Activated CD4-positive, alpha-beta T cell treated with anti-CD3 and anti-CD28 coated beads for 4 hours (primary cell): Measurements from ENCODE around the gene LYPD6B.
A peak's percentile ranks its signal among the peaks of the same experiment; 100 is the strongest.

Experiments
- DNase-seq, 2 donors: peaks; one replicate each; pipeline ENCODE4 v3.0.0-alpha.2; 2020

LYPD6B gene

DNA sequence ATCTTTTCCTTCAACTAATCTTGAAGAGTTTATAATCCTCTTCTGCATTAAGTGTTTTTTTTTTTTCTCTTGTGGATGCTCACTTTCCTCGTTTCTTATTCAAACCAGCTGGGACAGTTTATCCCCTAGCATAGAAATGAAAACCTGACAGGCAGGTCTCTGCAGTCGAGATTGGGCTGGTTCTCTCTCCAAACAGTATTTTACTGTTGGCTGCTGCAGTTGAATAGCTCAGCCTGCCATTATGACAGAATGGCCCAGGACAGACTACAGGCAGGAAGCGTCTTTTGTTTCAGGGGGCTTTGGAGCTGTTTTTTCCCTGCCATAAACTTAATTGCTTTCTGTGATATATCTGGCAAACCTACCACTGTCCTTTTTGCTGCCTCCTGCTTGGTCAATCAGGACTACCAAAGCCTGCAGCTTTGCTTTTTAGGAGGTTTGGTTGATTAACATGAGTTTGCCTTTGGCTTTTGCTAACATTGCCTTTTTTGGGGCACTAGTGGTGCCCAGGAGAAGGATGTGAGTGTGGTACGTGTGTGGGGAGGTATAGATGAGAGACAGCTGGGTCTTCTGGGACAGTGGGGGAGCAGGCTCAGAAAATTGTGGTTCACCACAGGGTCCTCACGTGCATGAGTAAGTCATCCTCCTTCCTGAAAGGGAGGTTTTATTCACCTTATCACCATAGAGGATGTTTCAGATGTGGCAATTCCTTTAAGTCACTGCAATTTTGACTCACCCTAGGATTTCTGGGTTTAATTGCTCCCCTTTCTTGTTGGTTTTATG is 128.7 kb downstream of the LYPD6B start:
- DNase-seq, result peak in 1 of 2 donors; percentile 9

- no peak for DNase-seq
Measured at GRCh38 chr2:149167941-149168340, 129.4 kb downstream of the LYPD6B start.

DNA sequence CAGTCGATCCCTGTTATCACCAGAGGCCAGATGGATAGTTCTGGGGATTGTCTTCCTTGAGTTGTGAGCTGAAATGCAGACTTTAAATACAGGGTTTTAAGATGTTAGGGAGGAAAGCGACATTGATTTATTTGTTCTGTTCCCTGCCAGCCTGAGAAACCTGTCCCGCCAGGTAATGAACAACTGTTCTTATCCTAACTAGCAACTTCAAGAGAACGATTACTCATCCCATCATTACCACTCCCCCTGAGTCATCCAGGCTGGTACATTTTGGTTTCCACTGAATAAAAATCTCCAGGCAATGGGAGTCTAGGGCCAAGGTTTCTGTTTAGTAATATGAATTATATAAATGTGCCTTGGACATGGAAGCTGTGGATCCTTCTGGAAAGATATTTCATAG is 131.2 kb downstream of the LYPD6B start:
- DNase-seq, result no peak

DNA sequence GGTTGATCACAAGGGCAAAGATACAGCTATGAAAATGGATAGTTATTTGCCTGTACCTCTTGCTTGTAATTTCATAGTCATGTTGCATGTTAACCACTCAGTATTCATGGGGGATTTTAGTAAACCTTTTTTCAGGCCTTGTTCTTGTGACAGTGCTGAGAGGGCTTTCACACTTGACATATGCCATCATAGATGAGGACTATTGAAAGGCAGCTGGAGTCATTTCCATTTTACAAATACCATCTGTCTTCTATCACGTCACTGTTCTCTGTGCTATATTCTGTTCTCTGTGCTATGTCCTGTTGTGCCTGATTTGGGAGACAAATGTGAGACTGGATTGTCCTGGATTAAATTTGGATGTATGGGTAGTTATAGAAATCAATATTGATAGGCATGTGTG is 131.7 kb downstream of the LYPD6B start:
- DNase-seq, result no peak

- no peak for DNase-seq
Measured at GRCh38 chr2:149170911-149171310, 132.4 kb downstream of the LYPD6B start.

DNA sequence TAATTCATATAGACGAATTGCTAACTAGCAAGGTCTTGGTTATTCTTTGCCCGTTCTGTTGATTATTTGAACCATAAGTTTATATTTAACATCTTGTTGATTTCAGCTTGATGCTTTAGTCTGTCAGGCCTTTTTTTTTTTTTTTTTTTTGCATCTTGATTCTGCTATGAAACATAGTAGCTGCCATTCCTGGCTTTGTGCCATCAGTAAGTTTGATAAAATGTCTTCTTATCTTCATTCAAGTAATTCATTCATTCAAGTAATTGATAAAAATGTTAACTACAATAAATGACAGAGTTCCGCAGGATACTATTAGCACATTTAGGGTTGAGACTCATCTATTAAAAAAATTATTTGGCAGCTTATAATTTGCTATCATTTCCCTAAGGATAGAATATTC is 134.7 kb downstream of the LYPD6B start:
- no peak for DNase-seq

GRCh38 chr2:149175956-149176355 is 137.5 kb downstream of the LYPD6B start:
- no peak for DNase-seq

- no peak for DNase-seq
Measured at GRCh38 chr2:149178612-149179011, 140.1 kb downstream of the LYPD6B start.

DNA sequence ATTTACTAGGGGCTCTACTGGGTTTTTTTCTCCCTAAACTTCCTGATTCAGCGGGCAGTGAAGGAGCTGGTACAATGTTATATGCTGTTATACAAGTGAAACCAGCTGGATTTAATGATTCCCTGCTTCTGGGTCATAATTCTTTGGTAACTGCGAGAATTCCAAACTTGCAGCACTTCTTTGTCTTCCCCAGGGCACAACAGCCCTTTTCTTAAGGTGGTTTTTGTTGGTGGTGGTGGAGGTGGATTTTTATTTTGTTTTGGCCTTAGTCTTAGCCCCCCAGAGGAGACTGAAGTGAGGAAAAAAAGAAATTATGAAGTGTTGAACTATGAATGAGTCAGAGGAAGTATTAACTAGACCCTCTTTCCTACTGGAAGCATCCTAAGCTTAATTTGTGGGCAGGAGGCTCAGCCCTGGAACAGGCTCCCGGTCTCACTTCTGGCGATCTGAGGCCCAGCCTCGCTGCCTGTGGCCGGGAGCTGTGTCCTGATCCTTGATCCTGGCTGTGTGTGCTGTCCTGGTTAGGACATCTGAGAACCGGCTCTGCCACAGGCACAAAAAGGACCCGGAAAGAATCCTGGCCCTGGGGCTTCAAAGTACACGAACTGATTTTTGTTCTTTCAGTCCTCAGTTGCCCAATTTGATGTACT is 141.9 kb downstream of the LYPD6B start:
- DNase-seq, result no peak

DNA sequence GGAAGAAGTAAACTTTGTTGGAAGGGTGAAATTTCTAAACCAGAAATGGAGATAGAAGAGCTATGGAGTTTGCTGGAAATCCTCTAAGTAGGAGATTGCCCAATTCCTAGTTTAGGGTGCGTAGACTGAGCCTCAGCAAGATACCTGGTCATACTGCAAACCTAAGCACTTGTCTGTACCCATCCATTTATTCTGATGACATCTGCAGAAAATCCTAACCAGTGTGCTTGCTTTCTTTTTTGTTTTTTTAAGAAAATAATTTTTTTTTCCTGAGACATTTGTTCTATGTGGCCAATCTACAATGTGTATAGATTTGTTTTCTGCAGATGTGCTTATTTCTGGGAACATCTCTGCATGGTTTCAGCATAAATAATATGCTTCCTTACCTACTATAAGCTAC is 144.7 kb downstream of the LYPD6B start:
- no peak for DNase-seq

GRCh38 chr2:149184991-149185390 is 146.5 kb downstream of the LYPD6B start:
- no peak for DNase-seq

- DNase-seq, result no peak
Measured at GRCh38 chr2:149185942-149186490, 147.5 kb downstream of the LYPD6B start.

DNA sequence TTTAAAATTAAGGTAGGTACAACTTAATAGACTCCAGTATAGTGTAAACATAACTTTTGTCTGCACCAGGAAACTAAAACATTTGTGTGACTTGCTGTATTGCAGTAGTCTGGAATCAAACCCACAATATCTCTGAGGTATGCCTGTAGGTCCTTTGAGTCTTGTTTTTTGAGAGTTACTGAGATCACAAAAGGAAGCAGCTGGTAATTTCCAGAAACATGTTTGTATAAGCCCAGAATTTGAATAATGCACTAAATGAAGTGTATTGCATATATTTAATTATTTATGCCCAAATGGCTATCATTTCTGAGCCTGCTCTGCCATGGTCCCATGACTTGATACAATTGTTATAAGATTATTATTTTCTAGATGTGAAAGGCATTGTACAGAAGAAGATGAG is 148.6 kb downstream of the LYPD6B start:
- no peak for DNase-seq

DNA sequence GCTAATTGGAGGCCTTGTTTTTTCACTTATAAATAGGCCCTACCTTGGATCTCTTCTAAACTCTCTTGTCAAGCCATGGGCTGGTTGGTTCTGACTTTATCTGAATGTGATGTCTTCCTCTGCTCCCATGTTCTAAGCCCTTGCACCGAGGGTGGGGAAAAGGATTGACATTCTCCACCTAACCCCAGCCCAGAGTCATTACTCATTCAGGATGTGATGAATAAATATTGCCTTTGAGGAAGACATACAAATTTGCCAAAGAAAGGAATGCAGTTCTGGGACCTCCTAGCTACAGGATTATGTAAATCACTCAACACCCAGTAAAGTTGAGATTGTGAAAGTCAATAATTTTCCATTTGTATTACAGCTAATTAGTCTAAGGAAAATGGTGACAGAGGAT is 149.8 kb downstream of the LYPD6B start:
- DNase-seq, result no peak

DNA sequence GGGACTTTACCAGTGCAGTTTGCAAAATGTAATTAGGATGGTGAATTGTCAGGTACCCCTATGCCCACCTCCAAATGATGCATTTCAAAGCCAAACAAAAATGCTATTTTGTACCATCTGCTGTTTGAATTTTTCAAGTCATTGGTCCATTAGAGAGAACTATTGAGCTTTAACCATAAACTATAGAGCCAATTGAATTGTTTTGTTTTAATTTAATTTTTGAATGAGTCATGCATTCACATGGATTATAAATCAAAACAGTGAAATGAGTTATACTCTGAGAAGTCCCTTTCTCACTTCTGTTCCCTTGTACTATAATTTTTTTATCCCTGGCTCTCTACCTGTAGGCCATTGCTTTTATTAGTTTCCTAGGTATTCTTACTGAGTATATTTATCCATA is 151.3 kb downstream of the LYPD6B start:
- DNase-seq, result no peak

GRCh38 chr2:149191915-149192314 is 153.4 kb downstream of the LYPD6B start:
- DNase-seq, result no peak

DNA sequence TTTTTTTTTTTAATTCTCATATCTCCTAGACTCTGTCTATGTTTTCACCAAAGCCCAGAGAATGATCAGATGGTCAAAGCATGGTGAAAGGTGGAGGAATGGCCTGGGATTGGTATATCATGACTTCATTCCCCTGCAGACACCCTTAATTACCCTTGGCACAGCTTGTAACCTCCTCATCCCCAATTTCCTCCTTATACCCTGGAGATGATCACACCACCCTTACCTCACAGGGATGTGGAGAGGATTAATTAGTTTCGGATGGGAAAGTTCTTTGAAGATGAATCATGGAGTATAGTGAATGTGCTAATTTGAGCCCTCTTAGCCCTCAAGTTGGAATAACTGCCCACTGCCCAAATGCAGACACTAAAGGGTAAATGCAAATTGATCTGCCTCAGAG is 153.9 kb downstream of the LYPD6B start:
- no peak for DNase-seq

GRCh38 chr2:149200109-149200520 is 161.6 kb downstream of the LYPD6B start:
- no peak for DNase-seq

DNA sequence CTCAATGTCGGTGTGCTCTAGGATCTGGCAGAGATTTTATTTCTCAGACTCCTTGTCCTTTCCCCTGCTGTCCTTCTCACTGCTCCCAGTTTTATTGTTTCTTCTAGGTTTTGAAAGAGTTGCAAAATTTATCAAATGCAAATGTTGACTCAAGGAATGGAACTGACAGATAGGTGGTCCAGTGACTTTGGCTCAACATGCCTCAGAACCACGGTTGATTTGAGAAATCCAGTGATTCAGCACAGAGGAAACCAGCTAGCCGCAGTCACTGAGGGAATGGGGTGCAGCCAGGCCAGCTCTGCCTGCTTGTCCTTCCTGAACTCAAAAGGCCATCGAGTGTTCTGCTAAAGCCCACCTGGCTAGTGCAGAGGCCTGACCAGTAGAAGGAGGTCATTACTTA is 166.2 kb downstream of the LYPD6B start:
- no peak for DNase-seq

DNA sequence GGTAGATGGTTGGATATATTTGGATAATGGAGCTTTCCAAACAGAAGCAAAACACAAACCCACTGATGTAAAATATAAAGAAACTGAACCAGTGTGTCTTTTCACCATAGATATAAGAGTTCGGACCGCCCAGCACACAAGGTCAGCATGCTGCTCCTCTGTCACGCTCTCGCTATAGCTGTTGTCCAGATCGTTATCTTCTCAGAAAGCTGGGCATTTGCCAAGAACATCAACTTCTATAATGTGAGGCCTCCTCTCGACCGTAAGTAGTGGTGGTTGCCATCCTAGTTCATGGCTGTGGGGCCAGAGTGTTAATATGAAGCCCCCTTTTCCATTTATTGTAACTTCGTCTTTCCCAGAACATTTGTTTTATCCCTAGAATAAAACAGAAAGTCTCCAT is 166.6 kb downstream of the LYPD6B start:
- no peak for DNase-seq

DNA sequence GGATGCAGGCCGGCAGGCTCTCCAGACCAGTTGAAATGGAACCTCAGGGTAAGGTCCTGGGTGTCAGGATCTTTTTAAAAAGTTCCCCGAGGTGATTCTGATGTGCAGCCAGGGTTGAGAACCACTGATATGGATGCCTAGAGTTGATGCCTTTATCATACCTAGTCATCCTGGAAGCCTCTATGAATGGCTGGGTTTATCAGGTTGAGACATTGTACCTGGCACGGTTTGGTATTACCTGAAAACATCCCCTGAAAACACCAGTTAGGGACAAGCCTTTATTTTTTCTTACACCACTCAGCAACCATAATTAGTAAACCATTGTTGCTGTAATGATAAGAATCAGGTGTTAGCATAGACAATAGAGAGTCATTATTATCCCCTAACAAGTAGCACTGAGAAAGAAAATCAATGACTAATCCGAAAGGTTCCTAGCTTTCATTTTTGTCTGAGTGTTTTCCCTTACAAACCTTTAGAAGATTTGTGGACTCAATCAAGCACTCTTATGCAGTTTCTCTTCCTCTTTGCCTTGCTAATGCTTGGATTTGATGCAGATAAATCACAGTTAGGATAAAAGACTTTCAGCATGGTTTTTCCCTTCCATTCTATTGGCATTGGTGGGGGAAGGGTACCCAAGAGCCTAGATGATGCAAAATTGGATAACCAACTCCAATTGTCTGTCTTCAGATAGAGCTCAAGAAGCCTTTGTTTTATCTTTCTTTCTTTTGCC is 175.4 kb downstream of the LYPD6B start:
- DNase-seq, result no peak

GRCh38 chr2:149218497-149218896 is 180.0 kb downstream of the LYPD6B start:
- DNase-seq, result no peak

DNA sequence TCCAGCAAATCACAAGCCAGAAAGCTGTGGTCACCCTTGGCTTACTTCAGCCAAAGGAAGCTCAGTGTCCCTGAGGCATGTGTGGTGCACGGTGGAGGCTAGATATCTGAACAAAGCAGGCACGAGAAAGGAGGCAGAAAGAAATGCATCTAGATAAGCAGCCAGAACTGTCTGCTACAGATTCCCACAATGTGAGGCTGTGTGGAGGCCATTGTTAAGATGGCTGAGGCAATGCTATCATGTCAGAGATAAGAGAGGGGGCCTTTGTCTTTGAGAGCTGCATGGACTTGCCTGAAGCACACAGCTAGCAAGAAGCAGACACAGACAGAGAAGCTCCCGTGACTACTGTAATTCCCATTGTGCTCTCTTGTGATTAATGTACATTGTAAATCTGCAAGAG is 181.4 kb downstream of the LYPD6B start:
- no peak for DNase-seq

- no peak for DNase-seq
Measured at GRCh38 chr2:149221002-149221401, 182.5 kb downstream of the LYPD6B start.
